MM.1S (cell line): ENCODE results near the gene ATG4B.

Source experiments
- CTCF ChIP-seq: fragments of 300-600 bp; sonication (generic); IDR thresholded peaks from 2 replicates; pipeline ENCODE4 v1.5.1; 2016; ENCODE audit warnings: antibody characterized with exemption, low read length, mixed read lengths
- EZH2phosphoT487 ChIP-seq: fragments of 300-600 bp; sonication (generic); IDR thresholded peaks from 2 replicates; pipeline ENCODE4 v1.6.1; 2018; ENCODE audit warnings: antibody characterized with exemption, low read length

- TF ChIP-seq CTCF (no peak), EZH2phosphoT487 (no peak)
Measured at GRCh38 chr2:241656190-241656741, 18.8 kb downstream of the ATG4B start.
